Brain microvascular endothelial cell (primary cell): ENCODE results near the gene MLPH.

Source experiments
- DNase-seq: peaks from one replicate; pipeline ENCODE4 v3.0.0-alpha.2; 2020
- H3K27ac ChIP-seq: fragments of 250-450 bp; sonication (Bioruptor Pico); 2 replicates; pipeline ENCODE4 v1.5.1; 2020; ENCODE audit warnings: mild to moderate bottlenecking, moderate library complexity
- H3K27me3 ChIP-seq: fragments of 250-450 bp; sonication (Bioruptor Pico); replicated peaks from 2 replicates; pipeline ENCODE4 v1.5.1; 2020; ENCODE audit warnings: mild to moderate bottlenecking
- H3K36me3 ChIP-seq: fragments of 250-450 bp; sonication (Bioruptor Pico); replicated peaks from 2 replicates; pipeline ENCODE4 v1.5.1; 2020; ENCODE audit warnings: mild to moderate bottlenecking
- H3K4me3 ChIP-seq: 2 replicates; pipeline ENCODE4 v1.5.1; 2011; ENCODE audit warnings: low read depth, mild to moderate bottlenecking, control low read depth, low read length, moderate library complexity
- CTCF ChIP-seq: IDR thresholded peaks from 2 replicates; pipeline ENCODE4 v1.5.1; 2011; ENCODE audit warnings: low read depth, mild to moderate bottlenecking, moderate library complexity, low read length, control low read depth, inconsistent platforms; ENCODE audit errors: missing control alignments
- in situ Hi-C: cut with HindIII; loops from 2 replicates; pipeline ENCODE4 v1.10.0; 2017; ENCODE audit warnings: low sequenced_read_pairs, low pct_ligation_motif_present

MLPH gene

GRCh38 chr2:237527233-237527632 is 40.2 kb downstream of the MLPH start:
- DNase-seq, result no peak
- peaks cover 73% of the 10 kb centered on the region for H3K36me3 ChIP-seq
- no peak overlapping the region for H3K27ac ChIP-seq
- no peaks in the 10 kb centered on the region for H3K27me3 ChIP-seq
- no peak for TF ChIP-seq CTCF
- H3K4me3 ChIP-seq, result no peak overlapping the region
- in situ Hi-C loops, result no loop called here

GRCh38 chr2:237527766-237528165 is 40.7 kb downstream of the MLPH start:
- DNase-seq, result no peak
- Histone ChIP-seq H3K27ac (no peak overlapping the region), H3K36me3 (peaks cover 78% of the 10 kb centered on the region), H3K4me3 (no peak overlapping the region), H3K27me3 (no peaks in the 10 kb centered on the region)
- no peak for TF ChIP-seq CTCF
- in situ Hi-C loops, result no loop called here

GRCh38 chr2:237529452-237530402 is 42.7 kb downstream of the MLPH start:
- Histone ChIP-seq H3K27me3 (no peaks in the 10 kb centered on the region), H3K27ac (no peak overlapping the region), H3K4me3 (no peak overlapping the region), H3K36me3 (peaks cover 87% of the 10 kb centered on the region)
- in situ Hi-C loops, result no loop called here
- no peak for TF ChIP-seq CTCF
- DNase-seq, result no peak

GRCh38 chr2:237530472-237531433 is 43.7 kb downstream of the MLPH start:
- peaks cover 87% of the 10 kb centered on the region for H3K36me3 ChIP-seq
- peak overlapping the region; percentile 7 for H3K27ac ChIP-seq
- no peaks in the 10 kb centered on the region for H3K27me3 ChIP-seq
- DNase-seq, result no peak
- in situ Hi-C loops, result no loop called here
- no peak overlapping the region for H3K4me3 ChIP-seq
- no peak for TF ChIP-seq CTCF

- Histone ChIP-seq H3K4me3 (no peak overlapping the region), H3K27ac (peak overlapping the region; percentile 14), H3K36me3 (peaks cover 84% of the 10 kb centered on the region), H3K27me3 (no peaks in the 10 kb centered on the region)
- DNase-seq, result no peak
- in situ Hi-C loops, result no loop called here
- TF ChIP-seq CTCF, result no peak
Measured at GRCh38 chr2:237532160-237532559, 45.1 kb downstream of the MLPH start.
